Fibroblast of peridontal ligament (primary cell): ENCODE data around the gene FAM78A.
A peak's percentile ranks its signal among the peaks of the same experiment; 100 is the strongest.
"Not testable (repeated sequence)": the region's sequence is repeated elsewhere in the genome, so short reads cannot be mapped to it uniquely, and the experiment has no call there.

Experiments used
- DNase-seq: peaks from one replicate; pipeline ENCODE4 v3.0.0-alpha.2; 2010; ENCODE audit errors: extremely low read depth

Gene FAM78A

GRCh38 chr9:131237931-131238401 lies 38.3 kb downstream of the FAM78A start:
- peak; percentile 80 for DNase-seq

- DNase-seq = no peak
These were observed 39.0 kb downstream of the FAM78A start for GRCh38 chr9:131237291-131237690.

GRCh38 chr9:131236761-131237160 lies 39.5 kb downstream of the FAM78A start:
- DNase-seq = no peak

GRCh38 chr9:131236161-131236560 lies 40.1 kb downstream of the FAM78A start:
- DNase-seq = no peak

- no peak for DNase-seq
These were observed 40.8 kb downstream of the FAM78A start for GRCh38 chr9:131235480-131235851.

GRCh38 chr9:131234799-131235479 lies 41.4 kb downstream of the FAM78A start:
- no peak for DNase-seq

GRCh38 chr9:131233995-131234394 lies 42.3 kb downstream of the FAM78A start:
- DNase-seq = no peak

GRCh38 chr9:131233556-131233955 lies 42.8 kb downstream of the FAM78A start:
- DNase-seq = no peak

- DNase-seq = no peak
These were observed 47.3 kb downstream of the FAM78A start for GRCh38 chr9:131228988-131229387.

GRCh38 chr9:131227959-131228460 lies 48.3 kb downstream of the FAM78A start:
- no peak for DNase-seq

GRCh38 chr9:131227112-131227958 lies 49.0 kb downstream of the FAM78A start:
- no peak for DNase-seq

- no peak for DNase-seq
These were observed 50.1 kb downstream of the FAM78A start for GRCh38 chr9:131226226-131226625.

GRCh38 chr9:131222460-131222859 lies 53.9 kb downstream of the FAM78A start:
- no peak for DNase-seq

- DNase-seq = no peak
These were observed 55.8 kb downstream of the FAM78A start for GRCh38 chr9:131220485-131220884.

GRCh38 chr9:131218370-131218769 lies 57.9 kb downstream of the FAM78A start:
- no peak for DNase-seq

GRCh38 chr9:131217331-131218031 lies 58.8 kb downstream of the FAM78A start:
- DNase-seq = no peak

GRCh38 chr9:131216806-131217205 lies 59.5 kb downstream of the FAM78A start:
- no peak for DNase-seq

- DNase-seq = no peak
These were observed 61.4 kb downstream of the FAM78A start for GRCh38 chr9:131214876-131215275.

- peak; percentile 49 for DNase-seq
These were observed 61.9 kb downstream of the FAM78A start for GRCh38 chr9:131214286-131214856.

- not testable (repeated sequence) for DNase-seq
These were observed 64.4 kb downstream of the FAM78A start for GRCh38 chr9:131211920-131212319.
